GM18508 (cell line): ENCODE measurements around the gene RARRES2.
"Not testable (repeated sequence)": the region's sequence is repeated elsewhere in the genome, so short reads cannot be mapped to it uniquely, and the experiment has no call there.

Source experiments
- ATAC-seq: cut with Tn5 transposase; IDR thresholded peaks from one replicate; pipeline ENCODE4 v1.9.1; 2021; ENCODE audit warnings: moderate number of reproducible peaks; ENCODE audit not compliant: insufficient read depth, unreplicated experiment

Gene RARRES2

GRCh38 chr7:150323682-150324372, 17.6 kb downstream of the RARRES2 start:
- ATAC-seq = no peak

GRCh38 chr7:150322833-150323681, 18.4 kb downstream of the RARRES2 start, which contains the start of the genes ACTR3C and LRRC61:
ACTR3C (minus strand) TSS chr7:150323545; CDS start chr7:150295296, 28,249 bp downstream.
LRRC61 (plus strand) TSS chr7:150323355; CDS start chr7:150336862, 13,507 bp downstream.
- no peak for ATAC-seq

GRCh38 chr7:150322114-150322832, 19.2 kb downstream of the RARRES2 start:
- no peak for ATAC-seq

- no peak for ATAC-seq
These were observed 19.7 kb downstream of the RARRES2 start for GRCh38 chr7:150321788-150322113.

- no peak for ATAC-seq
These were observed 23.5 kb downstream of the RARRES2 start for GRCh38 chr7:150317748-150318444.

GRCh38 chr7:150316987-150317386, 24.4 kb downstream of the RARRES2 start:
- not testable (repeated sequence) for ATAC-seq

- no peak for ATAC-seq
These were observed 26.7 kb downstream of the RARRES2 start for GRCh38 chr7:150314639-150315239.

GRCh38 chr7:150313870-150314269, 27.6 kb downstream of the RARRES2 start:
- no peak for ATAC-seq

GRCh38 chr7:150313367-150313809, 28.0 kb downstream of the RARRES2 start:
- ATAC-seq = no peak

- not testable (repeated sequence) for ATAC-seq
These were observed 28.6 kb downstream of the RARRES2 start for GRCh38 chr7:150312649-150313366.

GRCh38 chr7:150311711-150312110, 29.7 kb downstream of the RARRES2 start:
- ATAC-seq = no peak

- ATAC-seq = no peak
These were observed 30.3 kb downstream of the RARRES2 start for GRCh38 chr7:150311146-150311545.

- ATAC-seq = no peak
These were observed 32.9 kb downstream of the RARRES2 start for GRCh38 chr7:150308575-150308974.

GRCh38 chr7:150307904-150308303, 33.5 kb downstream of the RARRES2 start:
- no peak for ATAC-seq

GRCh38 chr7:150307129-150307528, 34.3 kb downstream of the RARRES2 start:
- ATAC-seq = no peak

GRCh38 chr7:150306377-150306776, 35.1 kb downstream of the RARRES2 start:
- not testable (repeated sequence) for ATAC-seq

GRCh38 chr7:150305903-150306284, 35.5 kb downstream of the RARRES2 start:
- not testable (repeated sequence) for ATAC-seq

GRCh38 chr7:150305259-150305902, 36.0 kb downstream of the RARRES2 start:
- not testable (repeated sequence) for ATAC-seq
